Psoas muscle (tissue), 8 donors: Measurements from ENCODE around the gene CTCFL. TPM values are rescaled to one million over a fixed set of nuclear protein-coding genes. Genes with fewer than 3 reads are reported as not detected.
A peak's percentile ranks its signal among the peaks of the same experiment; 100 is the strongest.
"Not testable (repeated sequence)": the region's sequence is repeated elsewhere in the genome, so short reads cannot be mapped to it uniquely, and the experiment has no call there.

ENCODE experiments used
- ATAC-seq, 4 donors: fragments of 200-7000 bp; cut with Tn5 transposase; one replicate each; pipeline ENCODE4 v1.9.1; 2020; ENCODE audit warnings: moderate library complexity in 3 of 4, mild to moderate bottlenecking in 2 of 4
- DNase-seq, 2 donors: peaks; one replicate each; pipeline ENCODE4 v3.0.0-alpha.2; 2020
- H3K27ac ChIP-seq: fragments of 200-600 bp; one replicate; pipeline ENCODE4 v1.8.0; 2022
- H3K27me3 ChIP-seq, 3 donors: fragments of 200-600 bp in 1 of 3; one replicate each; pipeline versions ENCODE4 v1.6.1 to v1.8.0; 2013 to 2022; ENCODE audit warnings: low read length in 2 of 3, mild to moderate bottlenecking in 2 of 3, moderate library complexity in 1 of 3; ENCODE audit not compliant: insufficient read depth in 3 of 3
- H3K36me3 ChIP-seq, 2 donors: fragments of 200-600 bp in 1 of 2; one replicate each; pipeline versions ENCODE4 v1.6.1 to v1.8.0; 2013 to 2022; ENCODE audit warnings: low read depth in 1 of 2, mild to moderate bottlenecking in 1 of 2, moderate library complexity in 1 of 2; ENCODE audit not compliant: insufficient read depth in 1 of 2
- H3K4me1 ChIP-seq: fragments of 200-600 bp; one replicate; pipeline ENCODE4 v1.8.0; 2022
- H3K4me3 ChIP-seq: fragments of 200-600 bp; one replicate; pipeline ENCODE4 v1.8.0; 2022; ENCODE audit warnings: mild to moderate bottlenecking
- H3K9me3 ChIP-seq: fragments of 200-600 bp; one replicate; pipeline ENCODE4 v1.8.0; 2022
- WGBS, 3 donors: extraction: QIAGEN DNeasy Blood & Tissue Kit; methylation state at CpG; one replicate each; pipeline versions ENCODE4 v1.1.6 to v1.1.7; 2013; 5-methylcytosine and 5-hydroxymethylcytosine counted together
- intact Hi-C, 2 donors: fragments of 100-400 bp; cut with DNase I; formaldehyde crosslinking; loops; one replicate each; pipeline versions ENCODE4 v1.11.0 to v1.14.2; 2022
- polyA plus RNA-seq, 3 donors: library from polyadenylated mRNA; stranded (reverse); fragments of 200-250 nt; gene quantifications; one replicate each; pipeline ENCODE4 v1.2.3, GENCODE V29; 2013
- total RNA-seq, 4 donors: library from RNA; stranded (reverse); fragmentation: NEBNext Ultra II Directional in 2 of 4; extraction: Animal tissue kit (Norgen Biotek cat#: 25700) in 2 of 4; gene quantifications; one replicate each; pipeline versions ENCODE4 v1.2.1 to v1.2.4, GENCODE V29; 2021 to 2023
- TF ChIP-seq, protein P1 (sequence below): fragments of 200-600 bp; IDR thresholded peaks from one replicate; pipeline ENCODE4 v1.8.0; 2022; ENCODE audit warnings: antibody characterized with exemption
- donor health status: healthy with polysubstance abuse.
- donor health status: DM: no; HTN: no; CAD: no; lungs with moderate emphysema.
- donor health status: Bipolar disorder and iron deficiency.
- donor health status: healthy.
- donor health status: DM: yes; HTN: yes; CAD: no.
- donor health status: DM: no; HTN: no; CAD: no.
- donor health status: DM: no; HTN: no; CAD: no.
- donor health status: DM: yes; HTN: yes; CAD: no.

The CTCFL gene
- total and polyA plus RNA-seq, 7 donors: not detected

DNA sequence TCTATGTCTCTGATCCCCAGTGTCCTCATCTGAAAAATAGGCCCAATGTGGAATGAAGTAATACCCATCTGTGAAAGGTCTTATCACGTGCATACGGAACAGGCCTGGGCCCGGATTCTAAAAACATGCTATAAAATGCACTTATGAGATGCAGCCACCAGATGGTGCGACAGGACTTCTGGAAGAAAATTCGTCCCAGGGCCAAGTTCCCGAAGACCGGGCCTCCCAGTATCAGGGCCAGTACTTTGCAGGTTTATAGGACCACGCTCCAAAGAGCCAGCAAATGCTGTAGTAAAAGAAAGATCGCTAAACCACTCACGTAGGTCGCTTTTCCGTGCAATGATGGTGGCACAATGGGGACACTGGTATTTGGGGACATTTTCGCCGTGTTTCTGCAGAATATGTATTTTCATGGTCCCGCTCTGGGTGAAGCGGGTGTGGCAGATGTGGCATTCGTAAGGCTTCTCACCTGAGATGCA is 10.6 kb downstream of the CTCFL start:
- TF ChIP-seq, protein P1, sequence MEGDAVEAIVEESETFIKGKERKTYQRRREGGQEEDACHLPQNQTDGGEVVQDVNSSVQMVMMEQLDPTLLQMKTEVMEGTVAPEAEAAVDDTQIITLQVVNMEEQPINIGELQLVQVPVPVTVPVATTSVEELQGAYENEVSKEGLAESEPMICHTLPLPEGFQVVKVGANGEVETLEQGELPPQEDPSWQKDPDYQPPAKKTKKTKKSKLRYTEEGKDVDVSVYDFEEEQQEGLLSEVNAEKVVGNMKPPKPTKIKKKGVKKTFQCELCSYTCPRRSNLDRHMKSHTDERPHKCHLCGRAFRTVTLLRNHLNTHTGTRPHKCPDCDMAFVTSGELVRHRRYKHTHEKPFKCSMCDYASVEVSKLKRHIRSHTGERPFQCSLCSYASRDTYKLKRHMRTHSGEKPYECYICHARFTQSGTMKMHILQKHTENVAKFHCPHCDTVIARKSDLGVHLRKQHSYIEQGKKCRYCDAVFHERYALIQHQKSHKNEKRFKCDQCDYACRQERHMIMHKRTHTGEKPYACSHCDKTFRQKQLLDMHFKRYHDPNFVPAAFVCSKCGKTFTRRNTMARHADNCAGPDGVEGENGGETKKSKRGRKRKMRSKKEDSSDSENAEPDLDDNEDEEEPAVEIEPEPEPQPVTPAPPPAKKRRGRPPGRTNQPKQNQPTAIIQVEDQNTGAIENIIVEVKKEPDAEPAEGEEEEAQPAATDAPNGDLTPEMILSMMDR: peak; percentile 79

DNA sequence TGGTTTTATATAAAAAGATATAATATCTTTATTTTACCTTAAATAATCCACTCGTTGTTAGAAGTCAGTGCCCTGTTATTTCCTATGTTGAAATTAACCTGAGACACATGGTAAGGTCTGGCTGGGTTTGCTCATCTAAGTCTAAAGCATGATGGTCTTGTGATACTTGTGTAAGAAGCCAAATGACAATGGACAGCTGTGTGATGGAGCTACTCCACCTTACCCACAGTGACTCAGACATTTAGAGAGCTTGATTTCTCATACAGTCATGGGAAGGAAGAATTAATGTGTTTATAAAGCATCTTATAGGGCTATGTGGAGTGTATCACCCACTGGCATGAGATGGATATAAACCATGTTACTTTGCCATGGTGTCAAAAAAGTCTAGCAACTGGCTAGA is 11.7 kb downstream of the CTCFL start:
- no peak overlapping the region for H3K27ac ChIP-seq
- no peaks in the 10 kb centered on the region for H3K9me3 ChIP-seq
- H3K4me1 ChIP-seq: no peaks in the 10 kb centered on the region
- intact Hi-C loops: loop anchor here in 1 of 2 donors (5.0 kb wide), 1 partner anchor 694 kb away; no protein-coding TSS in a partner anchor
- ATAC-seq: no peak
- TF ChIP-seq, protein P1: no peak
- no peak overlapping the region for H3K4me3 ChIP-seq
- no peaks in the 10 kb centered on the region for H3K36me3 ChIP-seq
- DNase-seq: no peak
- H3K27me3 ChIP-seq: peaks cover 0 to 7% (median 0%) of the 10 kb centered on the region in 3 donors
- 78 to 81% (median 80%) methylated on average over 1 of the region's 1 CpG for WGBS, 3 donors

More for the DNA sequence above, 10.6 kb downstream of the CTCFL start:
- WGBS, 3 donors: 32 to 36% (median 33%) methylated on average over 17 of the region's 17 CpGs
- no peak overlapping the region for H3K4me3 ChIP-seq
- ATAC-seq: peak; percentile 75 to 88 (median 76)
- DNase-seq: peak; percentile 45 to 63
- no peaks in the 10 kb centered on the region for H3K4me1 ChIP-seq
- intact Hi-C loops: loop anchor here (1.0 to 5.0 kb wide), 3 partner anchors 78 to 696 kb away; no protein-coding TSS in a partner anchor
- peaks cover 0 to under 1% (median 0%) of the 10 kb centered on the region in 3 donors for H3K27me3 ChIP-seq
- no peaks in the 10 kb centered on the region for H3K9me3 ChIP-seq
- H3K36me3 ChIP-seq: no peaks in the 10 kb centered on the region
- no peak overlapping the region for H3K27ac ChIP-seq

DNA sequence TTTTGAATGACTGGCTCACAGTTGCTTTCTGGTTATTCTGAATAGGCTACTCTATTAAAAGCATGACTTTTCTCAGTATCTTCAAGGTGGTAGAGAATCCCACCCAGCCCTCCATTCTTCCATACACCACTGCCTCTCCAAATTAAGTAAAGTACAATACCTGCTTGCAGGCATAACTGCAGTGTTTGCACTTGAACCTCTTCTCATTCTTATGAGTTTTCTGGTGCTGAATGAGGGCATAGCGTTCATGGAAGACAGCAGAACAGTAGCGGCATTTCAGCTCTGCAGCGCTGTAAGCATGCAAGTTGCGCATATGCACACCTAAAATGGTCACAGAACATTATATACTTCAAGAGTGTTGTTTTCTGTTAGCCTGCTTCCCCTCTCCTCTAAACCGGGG is 12.5 kb downstream of the CTCFL start:
- ATAC-seq (no peak), DNase-seq (no peak)
- TF ChIP-seq, protein P1: no peak
- Histone ChIP-seq H3K27me3 (peaks cover 0 to 7% (median 0%) of the 10 kb centered on the region in 3 donors), H3K4me1 (no peaks in the 10 kb centered on the region), H3K4me3 (no peak overlapping the region), H3K36me3 (no peaks in the 10 kb centered on the region), H3K27ac (no peak overlapping the region), H3K9me3 (no peaks in the 10 kb centered on the region)
- 72 to 83% (median 82%) methylated on average over 5 of the region's 5 CpGs for WGBS, 3 donors
- intact Hi-C loops: loop anchor here in 1 of 2 donors (5.0 kb wide), 1 partner anchor 695 kb away; no protein-coding TSS in a partner anchor

DNA sequence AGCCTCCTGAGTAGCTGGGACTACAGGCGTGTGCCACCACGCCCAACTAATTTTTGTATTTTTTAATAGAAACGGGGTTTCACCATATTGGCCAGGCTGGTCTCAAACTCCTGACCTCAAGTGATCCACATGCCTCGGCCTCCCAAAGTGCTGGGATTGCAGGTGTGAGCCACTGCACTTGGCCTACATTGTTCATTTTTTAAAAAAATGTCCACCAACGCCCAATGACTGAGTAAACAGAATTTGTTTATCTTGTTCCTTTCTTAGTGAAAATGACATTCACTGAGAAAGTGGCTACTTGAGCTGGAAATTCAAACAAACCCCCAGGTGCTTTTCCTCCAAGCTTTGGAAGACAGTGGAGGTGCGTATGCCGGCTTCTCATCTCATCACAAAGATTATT is 13.2 kb downstream of the CTCFL start:
- intact Hi-C loops: loop anchor here in 1 of 2 donors (5.0 kb wide), 1 partner anchor 696 kb away; no protein-coding TSS in a partner anchor
- H3K27me3 ChIP-seq: not testable (repeated sequence)

DNA sequence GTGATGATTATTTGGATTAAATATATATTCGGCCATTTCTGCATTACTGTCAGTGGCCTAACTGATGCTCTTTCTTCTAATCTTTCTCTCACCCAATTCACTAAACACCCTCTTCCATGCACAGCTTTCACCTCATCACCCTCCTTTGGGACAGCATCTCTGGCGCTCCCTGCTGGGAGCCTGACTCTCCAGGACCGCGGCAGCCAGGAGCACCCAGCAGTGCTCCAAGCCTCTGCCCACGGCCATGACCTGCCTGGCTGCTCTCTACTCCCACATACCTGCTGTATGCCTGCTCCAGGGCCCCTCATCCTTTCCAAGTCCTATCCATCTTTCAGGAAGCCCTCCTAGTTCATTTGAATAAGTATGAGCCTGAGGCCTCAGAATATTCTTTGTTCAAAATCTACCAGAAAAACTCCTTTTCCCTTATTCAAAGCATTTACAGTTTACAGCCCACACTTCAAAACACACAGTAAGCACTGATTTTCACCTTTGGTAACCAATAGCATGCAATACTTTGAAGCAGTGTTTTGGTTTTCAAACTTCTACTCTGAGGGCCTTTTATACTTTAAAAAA is 15.2 kb downstream of the CTCFL start:
- H3K36me3 ChIP-seq: no peaks in the 10 kb centered on the region
- ATAC-seq (no peak), DNase-seq (no peak)
- H3K27me3 ChIP-seq: peaks cover 0 to 7% (median 0%) of the 10 kb centered on the region in 3 donors
- H3K9me3 ChIP-seq: no peaks in the 10 kb centered on the region
- no peaks in the 10 kb centered on the region for H3K4me1 ChIP-seq
- no peak overlapping the region for H3K27ac ChIP-seq
- 70 to 87% (median 81%) methylated on average over 5 of the region's 5 CpGs for WGBS, 3 donors
- TF ChIP-seq, protein P1: peak; percentile 10
- H3K4me3 ChIP-seq: no peak overlapping the region
- intact Hi-C loops: loop anchor here in 1 of 2 donors (5.0 kb wide), 1 partner anchor 698 kb away; no protein-coding TSS in a partner anchor

More for the DNA sequence above, 13.2 kb downstream of the CTCFL start:
- not testable (repeated sequence) for H3K4me1 ChIP-seq, ATAC-seq, H3K9me3 ChIP-seq, H3K27ac ChIP-seq, H3K4me3 ChIP-seq, H3K36me3 ChIP-seq, DNase-seq
- 89 to 93% (median 91%) methylated on average over 7 of the region's 7 CpGs for WGBS, 3 donors
